ENCODE results near the gene TOX2. TPM values are rescaled to one million over a fixed set of nuclear protein-coding genes. Genes with fewer than 3 reads are reported as not detected.

TOX2 gene
- polyA plus RNA-seq, 6 donors from 2014 or later, result 0.17 to 0.26 (median 0.26) TPM; not detected in 3

DNA sequence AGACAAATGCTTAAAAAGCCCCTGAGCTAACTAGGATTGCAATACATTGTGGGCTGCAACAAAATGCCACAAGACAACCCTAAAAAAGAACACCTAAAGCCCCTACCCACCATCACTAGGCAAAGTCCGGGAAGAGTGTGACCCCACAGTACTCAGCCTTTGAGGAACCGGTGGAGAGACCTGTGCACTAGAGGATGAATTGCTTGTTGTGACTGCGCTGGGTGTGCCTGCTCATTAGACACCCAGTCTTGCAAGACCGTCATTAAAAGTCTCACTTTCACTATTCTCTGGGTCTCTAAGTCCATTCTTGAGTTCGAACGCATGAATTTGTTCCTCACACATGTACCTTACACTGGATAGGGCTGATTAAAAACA, 183.6 kb downstream of the TOX2 start:
- H3K36me3 Mint-ChIP-seq, result no peaks in the 10 kb centered on the region

DNA sequence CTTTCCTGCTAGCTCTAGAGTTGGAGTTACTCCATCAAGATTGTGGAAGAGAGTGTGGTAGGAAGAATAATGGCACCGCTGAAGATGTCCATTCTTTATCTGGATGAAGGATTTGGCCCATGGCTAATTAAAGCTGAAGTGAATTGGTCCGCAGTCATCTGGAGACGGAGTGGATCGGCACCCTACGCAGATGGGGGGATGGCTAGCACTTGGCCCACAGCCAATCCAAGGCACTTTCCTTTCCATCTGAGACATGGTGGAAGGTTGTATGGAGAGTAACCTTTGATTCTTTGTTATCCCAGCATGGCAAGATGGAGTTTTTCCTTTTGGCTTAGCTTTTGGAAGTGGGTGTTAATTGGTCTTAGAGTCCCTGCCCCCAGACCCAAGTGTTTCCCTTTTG, 184.0 kb downstream of the TOX2 start:
- no peak for ATAC-seq (ENCODE audit: low read depth in 2 of 2)
- Mint-ChIP-seq H3K4me1 (no peaks in the 10 kb centered on the region), H3K36me3 (no peaks in the 10 kb centered on the region), H3K9me3 (peaks cover 0 to 26% (median 12%) of the 10 kb centered on the region in 7 donors), H3K27me3 (peaks cover 43 to 71% (median 50%) of the 10 kb centered on the region in 3 donors), H3K4me3 (no peak overlapping the region), H3K27ac (no peak overlapping the region)
- DNase-seq, result no peak

More for the DNA sequence above, 183.6 kb downstream of the TOX2 start:
- H3K27me3 Mint-ChIP-seq, result peaks cover 41 to 70% (median 50%) of the 10 kb centered on the region in 3 donors
- no peak overlapping the region for H3K27ac Mint-ChIP-seq
- no peak overlapping the region for H3K4me3 Mint-ChIP-seq
- peaks cover 0 to 22% (median 10%) of the 10 kb centered on the region in 7 donors for H3K9me3 Mint-ChIP-seq
- DNase-seq (no peak), ATAC-seq (ENCODE audit: low read depth in 2 of 2) (no peak)
- no peaks in the 10 kb centered on the region for H3K4me1 Mint-ChIP-seq

DNA sequence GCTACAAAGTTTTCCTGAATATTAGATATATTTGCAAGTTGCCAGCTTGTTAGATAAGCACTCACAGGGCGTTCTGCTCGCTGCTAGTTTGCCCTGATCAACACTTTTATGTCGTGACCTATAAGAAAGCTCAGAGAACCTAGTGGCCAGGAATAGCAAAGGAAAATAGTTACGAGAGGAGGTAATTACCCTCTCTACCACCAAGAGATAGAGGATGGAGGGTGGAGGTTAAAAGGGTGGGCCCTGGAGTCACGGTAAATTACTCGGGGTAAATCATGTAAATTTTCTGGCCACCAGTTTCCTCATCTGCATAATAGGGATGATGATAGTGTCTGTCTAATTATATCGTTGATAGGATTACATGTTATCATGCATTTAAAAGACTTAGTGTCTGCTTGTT, 185.2 kb downstream of the TOX2 start:
- H3K36me3 Mint-ChIP-seq, result no peaks in the 10 kb centered on the region

DNA sequence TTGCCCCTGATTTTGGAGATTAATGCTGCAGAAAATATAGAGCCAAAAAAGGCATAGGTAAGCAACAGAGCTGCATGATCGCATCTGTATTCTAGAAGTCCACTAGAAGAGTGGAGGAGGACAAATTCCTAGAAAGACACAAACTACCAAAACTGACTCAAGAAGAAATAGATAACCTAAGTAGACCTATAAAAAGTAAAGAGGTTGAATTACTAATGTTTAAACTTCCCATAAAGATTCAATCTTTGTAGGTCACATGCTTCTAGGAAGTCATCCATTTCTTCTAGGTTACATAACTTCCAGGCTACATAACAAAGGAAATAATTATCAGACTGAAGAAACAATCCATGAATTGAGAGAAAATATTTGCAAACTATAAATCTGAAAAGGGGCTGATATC, 187.9 kb downstream of the TOX2 start:
- Mint-ChIP-seq H3K4me3 (no peak overlapping the region), H3K27ac (no peak overlapping the region), H3K27me3 (peaks cover 64 to 91% (median 76%) of the 10 kb centered on the region in 3 donors), H3K36me3 (peaks cover 0 to 8% of the 10 kb centered on the region in 2 donors), H3K4me1 (no peaks in the 10 kb centered on the region), H3K9me3 (peaks cover 8 to 39% (median 17%) of the 10 kb centered on the region in 7 donors)
- ATAC-seq (ENCODE audit: low read depth in 2 of 2) (no peak), DNase-seq (no peak)

More for the DNA sequence above, 185.2 kb downstream of the TOX2 start:
- Mint-ChIP-seq H3K27ac (no peak overlapping the region), H3K27me3 (peaks cover 50 to 76% (median 62%) of the 10 kb centered on the region in 3 donors), H3K4me1 (no peaks in the 10 kb centered on the region), H3K4me3 (no peak overlapping the region), H3K9me3 (peaks cover 0 to 26% (median 12%) of the 10 kb centered on the region in 7 donors)
- no peak for DNase-seq
- no peak for ATAC-seq (ENCODE audit: low read depth in 2 of 2)

DNA sequence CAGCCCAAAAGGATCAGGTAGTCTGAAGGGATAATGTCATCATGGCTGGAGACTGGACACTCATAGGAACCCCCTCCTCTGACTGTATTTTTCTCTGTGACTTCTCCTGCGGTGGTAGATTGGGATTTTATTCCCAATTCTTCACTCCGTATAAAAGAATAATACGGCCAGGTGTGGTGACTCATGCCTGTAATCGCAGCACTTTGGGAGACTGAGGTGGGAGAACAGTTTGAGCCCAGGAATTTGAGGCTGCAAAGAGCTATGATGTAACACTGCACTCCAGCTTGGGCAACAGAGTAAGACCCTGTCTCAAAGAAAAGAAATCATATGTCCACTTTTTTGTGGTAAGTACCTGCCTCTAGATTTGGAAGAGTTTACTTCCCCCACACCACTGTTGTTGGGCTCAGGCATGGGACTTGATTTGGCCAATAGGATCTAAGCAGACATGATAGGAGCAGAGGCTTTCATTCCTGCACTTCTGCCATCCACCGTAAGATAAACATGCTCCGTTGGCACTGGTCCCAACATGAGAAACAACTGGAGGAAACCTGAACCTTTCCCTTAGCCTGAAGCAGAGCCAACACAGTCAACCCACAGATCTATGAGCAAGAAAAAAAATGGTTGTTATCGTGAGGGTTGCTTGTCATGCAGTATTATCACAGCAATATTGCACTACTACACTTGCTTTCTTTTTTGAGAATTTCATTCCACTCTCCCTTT, 190.3 kb downstream of the TOX2 start:
- Mint-ChIP-seq H3K9me3 (peaks cover 10 to 55% (median 32%) of the 10 kb centered on the region in 7 donors), H3K27ac (no peak overlapping the region), H3K4me1 (no peaks in the 10 kb centered on the region), H3K36me3 (peaks cover 0 to 28% of the 10 kb centered on the region in 2 donors), H3K27me3 (peaks cover 65 to 86% (median 81%) of the 10 kb centered on the region in 3 donors), H3K4me3 (no peak overlapping the region)
- DNase-seq, result no peak
- no peak for ATAC-seq (ENCODE audit: low read depth in 2 of 2)

- Mint-ChIP-seq H3K9me3 (peaks cover 10 to 49% (median 26%) of the 10 kb centered on the region in 7 donors), H3K36me3 (peaks cover 0 to 30% of the 10 kb centered on the region in 2 donors), H3K27ac (peak overlapping the region in 1 of 6 donors; percentile 13), H3K4me1 (no peaks in the 10 kb centered on the region), H3K4me3 (no peak overlapping the region), H3K27me3 (peaks cover 62 to 85% (median 85%) of the 10 kb centered on the region in 3 donors)
- ATAC-seq (ENCODE audit: low read depth in 2 of 2), result no peak
- DNase-seq, result no peak
These were observed 192.0 kb downstream of the TOX2 start for GRCh38 chr20:44106615-44107014.

- Mint-ChIP-seq H3K27me3 (peaks cover 58 to 89% (median 80%) of the 10 kb centered on the region in 3 donors), H3K36me3 (peaks cover 0 to 30% of the 10 kb centered on the region in 2 donors), H3K4me3 (no peak overlapping the region), H3K27ac (no peak overlapping the region), H3K4me1 (no peaks in the 10 kb centered on the region), H3K9me3 (peaks cover 8 to 30% (median 18%) of the 10 kb centered on the region in 7 donors)
- DNase-seq (no peak), ATAC-seq (ENCODE audit: low read depth in 2 of 2) (no peak)
These were observed 195.3 kb downstream of the TOX2 start for GRCh38 chr20:44109951-44110361.

- H3K27ac Mint-ChIP-seq, result no peak overlapping the region
- H3K36me3 Mint-ChIP-seq, result peaks cover 0 to 30% of the 10 kb centered on the region in 2 donors
- DNase-seq, result no peak
- H3K27me3 Mint-ChIP-seq, result peaks cover 60 to 86% (median 78%) of the 10 kb centered on the region in 3 donors
- H3K4me1 Mint-ChIP-seq, result no peaks in the 10 kb centered on the region
- peaks cover 8 to 30% (median 18%) of the 10 kb centered on the region in 7 donors for H3K9me3 Mint-ChIP-seq
- H3K4me3 Mint-ChIP-seq, result no peak overlapping the region
- ATAC-seq (ENCODE audit: low read depth in 2 of 2), result no peak
These were observed 196.3 kb downstream of the TOX2 start for GRCh38 chr20:44110816-44111568.

DNA sequence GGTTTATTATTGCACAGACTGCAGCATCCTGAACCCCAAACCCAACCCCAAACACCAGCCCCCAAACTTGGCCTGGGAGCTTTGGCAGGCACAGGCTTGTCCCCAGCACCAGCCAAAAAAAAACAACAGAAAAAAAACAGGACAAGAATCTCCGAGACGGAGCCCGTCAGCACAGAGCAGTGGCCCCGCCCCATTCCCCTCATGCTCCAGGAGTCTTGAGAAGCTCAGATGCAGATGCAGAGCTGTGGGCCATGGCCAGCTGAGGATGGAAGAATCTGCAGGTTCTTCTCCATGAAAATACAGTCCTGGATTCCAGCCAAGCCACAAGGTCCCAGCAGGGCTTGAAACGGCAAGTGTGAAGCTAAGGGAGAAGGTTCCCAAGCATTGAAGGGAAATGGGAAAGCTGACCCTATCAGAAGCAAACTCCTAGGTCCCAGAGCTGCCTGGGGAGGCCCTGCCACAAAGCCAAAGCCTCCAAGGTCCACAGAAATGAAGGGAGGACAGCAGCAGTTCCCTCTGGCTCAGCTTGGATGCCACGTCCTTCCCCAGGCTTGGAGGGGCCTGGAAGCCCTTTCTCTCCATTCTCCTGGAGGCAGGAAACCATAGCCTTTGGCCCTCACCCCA, 197.2 kb downstream of the TOX2 start:
- H3K9me3 Mint-ChIP-seq, result peaks cover 8 to 25% (median 17%) of the 10 kb centered on the region in 7 donors
- peaks cover 0 to 29% of the 10 kb centered on the region in 2 donors for H3K36me3 Mint-ChIP-seq
- peak overlapping the region in 1 of 6 donors; percentile 33 for H3K27ac Mint-ChIP-seq
- H3K4me1 Mint-ChIP-seq, result peaks cover 0 to 5% (median 4%) of the 10 kb centered on the region in 3 donors
- H3K4me3 Mint-ChIP-seq, result no peak overlapping the region
- H3K27me3 Mint-ChIP-seq, result peaks cover 61 to 84% (median 76%) of the 10 kb centered on the region in 3 donors
- DNase-seq (no peak), ATAC-seq (ENCODE audit: low read depth in 2 of 2) (no peak)

GRCh38 chr20:44112456-44112855, 197.8 kb downstream of the TOX2 start:
- Mint-ChIP-seq H3K4me3 (no peak overlapping the region), H3K27ac (no peak overlapping the region), H3K4me1 (peaks cover 0 to 5% (median 4%) of the 10 kb centered on the region in 3 donors), H3K27me3 (peaks cover 59 to 84% (median 75%) of the 10 kb centered on the region in 3 donors), H3K9me3 (peaks cover 3 to 18% (median 16%) of the 10 kb centered on the region in 7 donors), H3K36me3 (peaks cover 0 to 23% of the 10 kb centered on the region in 2 donors)
- no peak for ATAC-seq (ENCODE audit: low read depth in 2 of 2)
- no peak for DNase-seq

DNA sequence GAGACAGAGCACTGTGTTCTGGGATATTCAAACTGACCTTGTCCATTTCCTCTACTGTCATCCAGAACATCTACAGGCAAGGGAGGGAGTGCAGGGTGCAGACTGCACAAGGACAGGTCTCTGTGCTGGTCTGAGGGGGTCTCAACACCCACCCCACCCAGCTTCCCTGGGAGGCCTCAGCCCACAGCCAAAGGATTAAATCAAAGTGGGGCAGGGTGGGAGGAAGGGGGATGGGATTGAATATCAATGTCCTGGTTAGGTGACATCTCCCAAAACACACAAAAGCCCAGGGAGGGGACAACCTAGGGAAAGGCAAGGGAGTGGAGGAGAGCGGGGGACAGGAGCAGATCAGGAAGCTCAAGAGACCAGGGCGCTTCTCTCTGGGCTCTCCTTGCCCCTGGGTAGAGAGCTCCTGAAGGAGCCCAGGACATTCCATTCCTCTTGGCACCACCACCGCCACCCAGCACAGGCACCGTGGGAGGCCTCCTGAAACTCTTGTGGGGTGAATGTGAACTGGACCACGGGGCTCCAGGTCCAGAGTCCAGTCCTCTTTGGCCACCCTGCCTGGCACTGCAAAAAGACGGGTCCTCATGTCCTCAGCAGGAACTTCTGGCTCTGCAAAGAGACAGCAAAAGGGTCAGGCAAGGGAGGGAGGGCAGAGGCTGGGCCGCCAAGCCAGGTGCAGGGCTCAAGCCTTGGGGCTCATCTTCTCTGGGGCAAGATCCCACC, 198.4 kb downstream of the TOX2 start:
- Mint-ChIP-seq H3K27me3 (peaks cover 55 to 86% (median 75%) of the 10 kb centered on the region in 3 donors), H3K9me3 (peaks cover 0 to 13% (median 11%) of the 10 kb centered on the region in 7 donors), H3K4me1 (peaks cover 0 to 5% (median 4%) of the 10 kb centered on the region in 3 donors), H3K27ac (no peak overlapping the region), H3K36me3 (peaks cover 0 to 18% of the 10 kb centered on the region in 2 donors), H3K4me3 (no peak overlapping the region)
- DNase-seq, result no peak
- no peak for ATAC-seq (ENCODE audit: low read depth in 2 of 2)

GRCh38 chr20:44113618-44114376, 199.1 kb downstream of the TOX2 start:
- ATAC-seq (ENCODE audit: low read depth in 2 of 2), result no peak
- Mint-ChIP-seq H3K9me3 (peaks cover 0 to 8% (median 6%) of the 10 kb centered on the region in 7 donors), H3K27me3 (peaks cover 52 to 90% (median 76%) of the 10 kb centered on the region in 3 donors), H3K36me3 (peaks cover 0 to 13% of the 10 kb centered on the region in 2 donors), H3K4me1 (peaks cover 0 to 5% (median 4%) of the 10 kb centered on the region in 3 donors), H3K4me3 (no peak overlapping the region), H3K27ac (peak overlapping the region in 1 of 6 donors; percentile 64)
- no peak for DNase-seq

All from naive B cell (primary cell).